Measurements from ENCODE around the gene TMEM151A. TPM values are rescaled to one million over a fixed set of nuclear protein-coding genes. Genes with fewer than 3 reads are reported as not detected.
A peak's percentile ranks its signal among the peaks of the same experiment; 100 is the strongest.

TMEM151A gene
- total and polyA plus RNA-seq, 8 donors: 0.46 to 19.6 (median 2.8) TPM; not detected in 2

DNA sequence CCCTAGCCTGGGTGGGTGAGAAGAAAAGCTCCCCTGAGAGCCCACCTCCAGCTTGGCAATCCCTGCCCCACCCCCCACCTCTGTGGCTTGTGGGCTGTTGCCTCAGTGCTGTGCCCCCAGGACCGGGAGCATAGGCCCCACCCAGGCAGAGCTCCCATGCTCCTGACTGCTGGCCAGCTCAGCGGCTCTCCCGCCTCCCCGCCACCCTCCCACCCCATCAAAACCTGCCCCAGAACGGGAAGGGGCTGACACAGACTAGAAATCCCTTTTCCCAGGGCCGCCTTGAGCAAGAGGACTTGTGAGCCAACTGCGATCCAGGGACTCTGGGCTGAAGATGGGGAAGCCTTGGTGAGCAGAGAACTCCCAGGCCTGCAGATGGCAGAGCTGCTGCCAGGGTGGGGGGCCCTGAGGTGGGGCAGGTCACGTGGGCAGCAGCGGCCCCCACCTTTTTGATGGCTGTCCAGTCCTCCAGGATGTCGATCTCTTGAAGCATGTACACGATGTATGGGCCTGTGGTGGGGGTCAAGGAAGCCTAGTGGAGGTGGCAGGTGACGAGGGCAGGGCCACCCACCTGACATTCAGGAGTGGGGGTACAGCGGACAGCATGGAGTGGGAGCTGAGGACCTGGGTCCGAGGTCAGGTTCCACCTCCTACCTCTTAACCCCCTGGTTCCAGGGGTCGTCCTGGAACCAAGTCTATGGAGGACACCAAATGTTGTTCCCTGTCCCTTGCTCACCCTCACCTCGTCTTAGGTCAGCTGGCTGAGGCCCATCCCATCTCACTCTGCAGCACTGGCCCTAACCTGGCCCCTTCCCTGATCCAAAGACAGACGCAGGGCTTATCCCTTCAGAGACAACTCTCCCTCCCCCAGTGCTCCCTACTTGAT, 46.8 kb downstream of the TMEM151A start:
- Histone ChIP-seq H3K27ac (peak overlapping the region in 2 of 5 donors; percentile 79 to 88), H3K27me3 (no peaks in the 10 kb centered on the region), H3K36me3 (peaks cover 48 to 71% (median 66%) of the 10 kb centered on the region in 4 donors), H3K4me1 (peaks cover 30 to 52% (median 41%) of the 10 kb centered on the region in 4 donors), H3K4me3 (no peak overlapping the region), H3K9me3 (no peaks in the 10 kb centered on the region)
- WGBS, 5 donors: 79 to 83% (median 81%) methylated on average over 15 to 17 of the region's 17 CpGs
- intact Hi-C loops (cut with DNase I; ENCODE audit: low total_unique reads): no loop called here
- TF ChIP-seq POLR2AphosphoS5 (IDR thresholded peaks at IDR 0.05): no peak
- no peak for DNase-seq

DNA sequence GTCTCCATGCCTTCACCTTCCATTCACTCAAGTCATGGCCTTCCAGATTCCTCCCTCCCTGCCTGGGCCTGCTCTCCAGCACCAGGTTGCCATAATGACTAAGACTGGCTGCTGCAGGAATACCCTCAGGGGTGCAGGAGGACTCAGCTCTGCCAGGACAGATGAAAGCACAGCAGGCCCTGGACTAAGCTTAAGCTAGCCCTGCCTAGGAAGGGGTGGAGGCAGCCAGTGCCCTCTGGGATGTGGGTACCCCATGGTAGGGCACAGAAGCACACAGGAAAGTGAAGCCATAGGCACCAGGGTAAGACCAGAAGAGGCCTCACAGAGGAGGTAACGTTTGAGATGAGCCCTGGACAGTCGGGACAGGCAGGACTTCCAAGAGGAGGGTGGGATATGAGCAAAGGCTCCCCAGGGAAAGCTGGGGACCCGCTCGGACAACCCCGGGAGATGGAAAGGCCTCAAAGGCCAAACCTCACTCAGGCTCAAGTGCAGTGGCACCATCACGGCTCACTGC, 47.5 kb downstream of the TMEM151A start:
- 84 to 94% (median 93%) methylated on average over 6 of the region's 6 CpGs for whole genome bisulfite sequencing, 5 donors
- DNase-seq: no peak
- H3K9me3 ChIP-seq: no peaks in the 10 kb centered on the region

DNA sequence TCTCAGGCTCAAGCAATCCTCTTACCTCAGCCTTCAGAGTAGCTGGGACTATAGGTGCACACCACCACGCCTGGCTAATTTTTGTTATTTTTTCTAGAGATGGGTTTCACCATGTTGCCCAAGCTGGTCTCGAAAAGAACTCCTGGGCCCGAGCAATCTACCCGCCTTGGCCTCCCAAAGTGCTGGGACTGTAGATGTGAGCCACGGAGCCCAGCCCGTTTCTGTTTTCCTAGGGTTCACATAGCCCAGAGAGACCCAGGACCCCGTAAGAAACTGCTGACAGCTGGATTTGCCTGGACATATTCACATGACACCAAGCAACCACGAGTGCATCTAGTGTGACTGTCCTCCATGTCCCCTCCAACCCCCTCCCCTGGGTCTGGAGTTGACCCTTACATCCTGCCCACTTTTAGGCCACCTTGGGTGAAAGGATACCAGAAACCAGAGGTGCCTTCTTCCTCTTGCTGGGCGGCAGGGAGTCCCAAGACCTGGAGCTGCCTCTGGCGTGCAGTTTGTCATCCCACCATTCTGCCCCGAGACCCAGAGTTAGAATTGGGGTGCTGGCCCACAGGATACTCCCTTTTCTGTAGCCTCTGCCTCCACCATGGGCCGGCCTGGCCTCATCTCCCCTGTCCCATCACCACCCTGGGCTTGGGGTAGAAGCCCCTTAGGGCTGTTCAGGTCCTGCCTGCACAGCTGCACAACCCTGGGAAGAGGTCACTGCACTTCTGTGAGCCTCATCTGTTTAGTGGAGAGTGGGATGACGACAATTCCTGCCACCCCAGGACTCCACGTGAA, 48.2 kb downstream of the TMEM151A start:
- no peaks in the 10 kb centered on the region for H3K27me3 ChIP-seq
- no peak overlapping the region for H3K4me3 ChIP-seq
- peaks cover 39 to 50% (median 45%) of the 10 kb centered on the region in 4 donors for H3K4me1 ChIP-seq
- TF ChIP-seq, protein P1, sequence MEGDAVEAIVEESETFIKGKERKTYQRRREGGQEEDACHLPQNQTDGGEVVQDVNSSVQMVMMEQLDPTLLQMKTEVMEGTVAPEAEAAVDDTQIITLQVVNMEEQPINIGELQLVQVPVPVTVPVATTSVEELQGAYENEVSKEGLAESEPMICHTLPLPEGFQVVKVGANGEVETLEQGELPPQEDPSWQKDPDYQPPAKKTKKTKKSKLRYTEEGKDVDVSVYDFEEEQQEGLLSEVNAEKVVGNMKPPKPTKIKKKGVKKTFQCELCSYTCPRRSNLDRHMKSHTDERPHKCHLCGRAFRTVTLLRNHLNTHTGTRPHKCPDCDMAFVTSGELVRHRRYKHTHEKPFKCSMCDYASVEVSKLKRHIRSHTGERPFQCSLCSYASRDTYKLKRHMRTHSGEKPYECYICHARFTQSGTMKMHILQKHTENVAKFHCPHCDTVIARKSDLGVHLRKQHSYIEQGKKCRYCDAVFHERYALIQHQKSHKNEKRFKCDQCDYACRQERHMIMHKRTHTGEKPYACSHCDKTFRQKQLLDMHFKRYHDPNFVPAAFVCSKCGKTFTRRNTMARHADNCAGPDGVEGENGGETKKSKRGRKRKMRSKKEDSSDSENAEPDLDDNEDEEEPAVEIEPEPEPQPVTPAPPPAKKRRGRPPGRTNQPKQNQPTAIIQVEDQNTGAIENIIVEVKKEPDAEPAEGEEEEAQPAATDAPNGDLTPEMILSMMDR (IDR thresholded peaks at IDR 0.05): no peak
- TF ChIP-seq POLR2A (IDR thresholded peaks at IDR 0.05): no peak
- no peak for TF ChIP-seq EP300 (IDR thresholded peaks at IDR 0.05)
- TF ChIP-seq POLR2AphosphoS5 (IDR thresholded peaks at IDR 0.05): no peak
- WGBS, 5 donors: 80 to 84% (median 82%) methylated on average over 14 of the region's 14 CpGs
- intact Hi-C loops (cut with DNase I; ENCODE audit: low total_unique reads): no loop called here
- DNase-seq: no peak
- peaks cover 48 to 60% (median 58%) of the 10 kb centered on the region in 4 donors for H3K36me3 ChIP-seq
- no peak overlapping the region for H3K27ac ChIP-seq
- no peaks in the 10 kb centered on the region for H3K9me3 ChIP-seq

More for the DNA sequence above, 47.5 kb downstream of the TMEM151A start:
- H3K27me3 ChIP-seq: no peaks in the 10 kb centered on the region
- TF ChIP-seq, protein P1 (IDR thresholded peaks at IDR 0.05): no peak
- TF ChIP-seq EP300 (IDR thresholded peaks at IDR 0.05): no peak
- no peak for TF ChIP-seq POLR2AphosphoS5 (IDR thresholded peaks at IDR 0.05)
- TF ChIP-seq POLR2A (IDR thresholded peaks at IDR 0.05): no peak
- intact Hi-C loops (cut with DNase I; ENCODE audit: low total_unique reads): no loop called here
- no peak overlapping the region for H3K27ac ChIP-seq
- no peak overlapping the region for H3K4me3 ChIP-seq
- peaks cover 48 to 64% (median 61%) of the 10 kb centered on the region in 4 donors for H3K36me3 ChIP-seq
- peaks cover 37 to 52% (median 48%) of the 10 kb centered on the region in 4 donors for H3K4me1 ChIP-seq

DNA sequence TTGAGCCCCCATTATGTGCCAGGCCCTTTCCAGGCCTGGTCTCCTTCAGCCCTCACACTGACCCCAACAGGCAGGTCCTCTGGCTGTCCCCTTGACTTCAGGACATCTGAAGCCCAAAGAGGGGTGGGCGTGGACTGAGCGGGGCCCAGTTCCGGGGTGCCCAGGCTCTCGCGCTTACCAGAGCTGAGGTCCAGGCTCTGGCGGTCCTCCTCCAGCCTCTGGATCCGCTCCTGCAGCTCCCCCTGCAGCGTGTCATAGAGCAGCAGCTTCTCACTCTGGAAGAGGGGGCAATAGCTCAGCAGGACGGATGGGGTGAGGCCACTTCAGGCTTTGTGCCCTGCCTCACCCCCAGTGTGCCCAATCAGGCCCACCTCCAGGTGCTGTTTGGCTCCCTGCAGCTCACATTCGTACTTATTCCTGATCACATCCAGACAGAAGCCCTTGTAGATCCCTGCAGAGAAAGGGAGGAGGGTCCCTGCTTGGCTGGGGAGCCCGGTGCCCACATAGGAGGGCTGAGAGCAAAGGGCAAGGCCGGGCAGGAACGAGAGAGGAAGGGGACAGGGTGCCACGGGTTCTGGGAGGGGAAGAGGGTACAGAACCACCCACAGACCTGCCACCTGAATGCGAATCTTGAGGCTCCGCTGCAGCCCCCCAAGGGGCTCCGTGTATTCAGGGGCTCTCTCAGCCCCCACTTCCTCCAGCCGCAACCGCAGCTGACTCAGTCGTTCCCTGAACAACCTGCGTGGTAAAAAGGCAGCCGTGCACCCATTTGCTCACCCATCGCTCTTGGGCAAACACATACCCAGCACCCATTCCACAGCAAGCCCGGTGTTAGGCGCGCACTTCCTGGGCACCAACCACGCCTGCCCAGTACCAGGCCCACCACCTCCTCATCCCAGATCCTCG, 49.2 kb downstream of the TMEM151A start:
- H3K4me3 ChIP-seq: no peak overlapping the region
- H3K27ac ChIP-seq: no peak overlapping the region
- intact Hi-C loops (cut with DNase I; ENCODE audit: low total_unique reads): no loop called here
- H3K4me1 ChIP-seq: peaks cover 37 to 49% (median 43%) of the 10 kb centered on the region in 4 donors
- no peak for TF ChIP-seq POLR2A (IDR thresholded peaks at IDR 0.05)
- TF ChIP-seq, protein P1 (IDR thresholded peaks at IDR 0.05): no peak
- TF ChIP-seq POLR2AphosphoS5 (IDR thresholded peaks at IDR 0.05): no peak
- TF ChIP-seq EP300 (IDR thresholded peaks at IDR 0.05): no peak
- no peaks in the 10 kb centered on the region for H3K27me3 ChIP-seq
- peaks cover 48 to 60% (median 58%) of the 10 kb centered on the region in 4 donors for H3K36me3 ChIP-seq
- WGBS, 5 donors: 90 to 97% (median 92%) methylated on average over 25 to 28 of the region's 28 CpGs
- no peak for DNase-seq
- no peaks in the 10 kb centered on the region for H3K9me3 ChIP-seq
